ENCODE measurements around the gene CSKMT. TPM values are rescaled to one million over a fixed set of nuclear protein-coding genes. Genes with fewer than 3 reads are reported as not detected.

Gene CSKMT
- total and polyA plus RNA-seq, 4 donors, result 5.3 to 37.1 (median 15.4) TPM

DNA sequence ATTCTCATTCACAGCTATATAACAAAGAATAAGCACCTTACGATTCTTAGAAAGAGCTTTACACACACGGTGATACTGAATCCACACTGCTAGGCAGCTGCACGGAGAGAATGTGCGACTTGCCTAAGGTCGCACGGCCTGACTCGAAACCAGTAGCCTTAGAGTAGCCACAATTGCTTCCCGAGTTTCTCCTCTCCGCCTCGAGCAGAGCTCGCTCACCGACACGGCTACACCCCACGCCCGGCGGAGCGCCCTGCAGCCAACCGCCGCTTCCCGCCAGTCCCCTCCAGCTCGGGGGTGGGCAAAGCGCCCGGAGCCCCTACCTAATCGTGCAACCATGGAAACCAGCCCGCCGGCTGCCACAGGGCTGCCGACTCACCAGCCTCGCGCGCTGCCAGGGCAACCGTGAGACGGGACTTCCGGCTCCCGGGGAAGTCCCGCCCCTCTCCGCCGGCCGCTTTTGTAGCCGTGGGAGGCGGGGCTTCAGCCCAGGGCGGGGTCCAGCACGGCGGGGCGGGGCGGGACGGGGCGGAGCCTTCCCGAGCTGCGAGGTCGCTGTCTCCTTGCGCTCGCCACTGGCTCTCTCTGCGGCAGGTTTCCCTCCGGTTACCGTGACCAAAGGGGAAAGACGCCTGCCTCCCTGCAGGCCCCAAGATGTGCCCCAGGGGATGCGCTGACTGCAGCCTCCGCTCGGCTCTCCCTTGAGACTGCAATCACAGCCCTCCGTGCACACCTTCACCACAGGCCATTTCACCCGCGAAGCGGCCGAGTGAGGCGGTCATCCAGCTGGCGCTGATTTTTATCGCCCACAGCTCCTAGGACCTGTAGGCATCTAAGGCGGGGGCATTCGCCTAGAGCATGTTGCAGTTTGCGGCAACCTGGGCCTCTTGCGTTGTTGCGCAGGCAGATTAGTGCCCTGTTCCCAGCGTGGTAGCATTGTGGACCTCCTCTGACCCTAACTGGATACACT is 41.1 kb downstream of the CSKMT start:
- TF ChIP-seq, protein P1, sequence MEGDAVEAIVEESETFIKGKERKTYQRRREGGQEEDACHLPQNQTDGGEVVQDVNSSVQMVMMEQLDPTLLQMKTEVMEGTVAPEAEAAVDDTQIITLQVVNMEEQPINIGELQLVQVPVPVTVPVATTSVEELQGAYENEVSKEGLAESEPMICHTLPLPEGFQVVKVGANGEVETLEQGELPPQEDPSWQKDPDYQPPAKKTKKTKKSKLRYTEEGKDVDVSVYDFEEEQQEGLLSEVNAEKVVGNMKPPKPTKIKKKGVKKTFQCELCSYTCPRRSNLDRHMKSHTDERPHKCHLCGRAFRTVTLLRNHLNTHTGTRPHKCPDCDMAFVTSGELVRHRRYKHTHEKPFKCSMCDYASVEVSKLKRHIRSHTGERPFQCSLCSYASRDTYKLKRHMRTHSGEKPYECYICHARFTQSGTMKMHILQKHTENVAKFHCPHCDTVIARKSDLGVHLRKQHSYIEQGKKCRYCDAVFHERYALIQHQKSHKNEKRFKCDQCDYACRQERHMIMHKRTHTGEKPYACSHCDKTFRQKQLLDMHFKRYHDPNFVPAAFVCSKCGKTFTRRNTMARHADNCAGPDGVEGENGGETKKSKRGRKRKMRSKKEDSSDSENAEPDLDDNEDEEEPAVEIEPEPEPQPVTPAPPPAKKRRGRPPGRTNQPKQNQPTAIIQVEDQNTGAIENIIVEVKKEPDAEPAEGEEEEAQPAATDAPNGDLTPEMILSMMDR (IDR thresholded peaks at IDR 0.05; ENCODE audit: control extremely low read depth, extremely low read depth), result no peak
- Histone ChIP-seq H3K4me1 (ENCODE audit: control insufficient read depth in 5 of 5, insufficient read depth in 5 of 5, low read length in 5 of 5) (peaks cover 0 to 47% (median 17%) of the 10 kb centered on the region in 5 donors), H3K9me3 (ENCODE audit: control insufficient read depth in 4 of 4, insufficient read depth in 3 of 4, low read length in 3 of 4) (no peaks in the 10 kb centered on the region), H3K4me3 (peak overlapping the region; percentile 83), H3K27ac (ENCODE audit: low read depth in 1 of 2, low read length in 1 of 2) (peak overlapping the region; percentile 76 to 93), H3K36me3 (ENCODE audit: control insufficient read depth in 4 of 4, insufficient read depth in 4 of 4, low read length in 4 of 4) (peaks cover 0 to 11% (median 5%) of the 10 kb centered on the region in 4 donors), H3K27me3 (ENCODE audit: control insufficient read depth in 3 of 3, insufficient read depth in 3 of 3, low read length in 2 of 3) (no peaks in the 10 kb centered on the region), H3K9ac (ENCODE audit: insufficient read depth in 1 of 2, low read length in 2 of 2) (peak overlapping the region; percentile 58 to 59)
- ATAC-seq (ENCODE audit: insufficient read depth, low FRiP score), result peak; percentile 92
- WGBS, 2 donors, result 5 to 6% methylated on average over 71 to 73 of the region's 73 CpGs
- DNase-seq, result peak; percentile 96

DNA sequence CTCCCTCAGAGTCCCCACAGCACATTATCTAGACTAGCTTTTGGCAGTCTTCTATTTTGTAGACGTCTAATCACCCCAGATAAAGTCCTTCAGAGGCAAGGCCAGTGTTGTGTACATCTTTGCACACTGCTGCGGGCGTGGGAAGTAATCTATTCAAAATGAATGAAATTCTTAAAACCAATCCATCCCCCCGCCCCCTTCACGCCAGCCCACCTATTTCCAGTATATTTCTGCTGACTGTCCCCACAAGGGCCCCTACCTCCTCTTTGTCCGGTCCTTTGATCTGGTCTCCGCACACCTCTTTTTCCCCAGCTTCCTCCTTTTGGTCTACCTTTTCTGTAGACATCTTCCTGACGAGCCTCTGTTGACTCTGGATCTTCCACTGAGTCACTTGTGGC is 41.7 kb downstream of the CSKMT start:
- H3K9ac ChIP-seq (ENCODE audit: insufficient read depth in 1 of 2, low read length in 2 of 2), result no peak overlapping the region

DNA sequence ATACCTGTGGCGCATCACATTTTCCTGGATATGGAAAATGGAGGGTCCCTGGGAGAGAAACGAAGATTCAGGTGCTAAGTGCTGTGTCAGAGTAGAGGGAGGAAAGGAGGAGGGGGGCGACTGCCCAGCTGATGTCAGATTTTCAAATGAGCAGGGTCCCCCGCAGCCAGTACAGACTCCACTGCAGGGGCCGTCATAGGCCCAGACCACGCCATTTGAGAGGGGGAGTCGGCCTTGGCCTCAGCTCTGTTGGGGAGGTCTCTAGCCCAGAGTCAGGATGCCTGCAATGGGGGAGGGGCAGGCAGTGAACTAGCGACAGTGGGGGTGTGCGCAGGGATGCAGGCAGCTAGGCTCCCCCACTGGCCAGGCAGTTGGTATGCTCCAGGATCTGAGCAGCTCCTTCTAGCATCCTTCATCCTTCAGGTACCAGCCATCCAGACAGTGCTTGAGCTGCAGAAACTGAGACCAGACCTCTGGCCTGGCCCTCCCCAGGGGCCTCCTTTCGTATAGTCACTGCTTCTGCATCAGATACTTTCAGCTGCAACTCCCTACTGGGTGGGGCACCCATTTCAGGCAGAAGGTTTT is 42.3 kb downstream of the CSKMT start, which contains the start of the genes BSCL2 and GNG3:
BSCL2 (minus strand) TSS at position 148 of the 585 bp plus-strand sequence. CDS start 229 bp downstream, outside the sequence.
GNG3 (plus strand) TSS at position 400 of the 585 bp plus-strand sequence. CDS start 620 bp downstream, outside the sequence.
- Histone ChIP-seq H3K27me3 (ENCODE audit: control insufficient read depth in 3 of 3, insufficient read depth in 3 of 3, low read length in 2 of 3) (no peaks in the 10 kb centered on the region), H3K27ac (ENCODE audit: low read depth in 1 of 2, low read length in 1 of 2) (peak within 1 kb of the TSS; percentile 73 to 99), H3K4me1 (ENCODE audit: control insufficient read depth in 5 of 5, insufficient read depth in 5 of 5, low read length in 5 of 5) (peaks cover 0 to 47% (median 17%) of the 10 kb centered on the region in 5 donors), H3K9me3 (ENCODE audit: control insufficient read depth in 4 of 4, insufficient read depth in 3 of 4, low read length in 3 of 4) (no peaks in the 10 kb centered on the region), H3K9ac (ENCODE audit: insufficient read depth in 1 of 2, low read length in 2 of 2) (peak within 1 kb of the TSS in 1 of 2 donors; percentile 98), H3K36me3 (ENCODE audit: control insufficient read depth in 4 of 4, insufficient read depth in 4 of 4, low read length in 4 of 4) (peaks cover 0 to 12% (median 6%) of the 10 kb centered on the region in 4 donors), H3K4me3 (peak within 1 kb of the TSS; percentile 46)
- WGBS, 2 donors, result 83 to 86% methylated on average over 10 of the region's 10 CpGs
- peak; percentile 48 to 64 (median 50) for DNase-seq
- TF ChIP-seq, protein P1 (IDR thresholded peaks at IDR 0.05; ENCODE audit: control extremely low read depth, extremely low read depth), result no peak
- ATAC-seq (ENCODE audit: insufficient read depth, low FRiP score), result no peak

More for the DNA sequence above, 41.7 kb downstream of the CSKMT start:
- peaks cover 0 to 47% (median 17%) of the 10 kb centered on the region in 5 donors for H3K4me1 ChIP-seq (ENCODE audit: control insufficient read depth in 5 of 5, insufficient read depth in 5 of 5, low read length in 5 of 5)
- H3K9me3 ChIP-seq (ENCODE audit: control insufficient read depth in 4 of 4, insufficient read depth in 3 of 4, low read length in 3 of 4), result no peaks in the 10 kb centered on the region
- 85% methylated on average over 8 of the region's 8 CpGs for WGBS, 2 donors
- ATAC-seq (ENCODE audit: insufficient read depth, low FRiP score), result no peak
- H3K27ac ChIP-seq (ENCODE audit: low read depth in 1 of 2, low read length in 1 of 2), result peak overlapping the region; percentile 73 to 88
- TF ChIP-seq, protein P1 (IDR thresholded peaks at IDR 0.05; ENCODE audit: control extremely low read depth, extremely low read depth), result no peak
- H3K27me3 ChIP-seq (ENCODE audit: control insufficient read depth in 3 of 3, insufficient read depth in 3 of 3, low read length in 2 of 3), result no peaks in the 10 kb centered on the region
- H3K4me3 ChIP-seq, result no peak overlapping the region
- H3K36me3 ChIP-seq (ENCODE audit: control insufficient read depth in 4 of 4, insufficient read depth in 4 of 4, low read length in 4 of 4), result peaks cover 0 to 9% (median 5%) of the 10 kb centered on the region in 4 donors
- no peak for DNase-seq
